Left renal pelvis (tissue), 4 donors: ENCODE measurements around the gene SUPT20HL1. TPM values are rescaled to one million over a fixed set of nuclear protein-coding genes. Genes with fewer than 3 reads are reported as not detected.
A peak's percentile ranks its signal among the peaks of the same experiment; 100 is the strongest.

ENCODE experiments used
- DNase-seq, 4 donors: peaks; one replicate each; pipeline ENCODE4 v3.0.0-alpha.2; 2013; ENCODE audit warnings: low read depth in 4 of 4, low spot score in 3 of 4
- polyA plus RNA-seq, 4 donors: library from polyadenylated mRNA; unstranded; fragments of 120-200 nt; gene quantifications; one replicate each; pipeline ENCODE4 v1.2.1, GENCODE V29; 2013; ENCODE audit not compliant: insufficient read length in 4 of 4

The SUPT20HL1 gene
- polyA plus RNA-seq, 4 donors: not detected

DNA sequence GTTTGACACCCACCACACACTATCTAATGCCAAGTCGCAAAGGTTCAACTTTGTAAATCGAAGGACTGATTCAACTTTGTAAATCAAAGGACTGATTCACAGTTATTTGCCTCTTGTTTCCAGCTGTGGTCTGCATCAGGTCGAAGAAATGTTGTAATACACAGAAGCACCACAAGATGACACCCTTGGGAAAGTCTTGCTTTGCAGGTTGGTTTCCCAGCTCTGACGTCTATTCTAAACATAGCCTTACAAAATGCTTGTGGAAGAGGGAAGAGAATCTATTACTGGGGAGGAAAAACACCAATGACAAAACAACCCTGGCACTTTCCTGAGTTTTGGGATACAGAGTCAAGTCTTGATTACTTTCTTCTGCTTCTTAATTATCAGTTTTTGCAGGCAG, 35.3 kb downstream of the SUPT20HL1 start:
- peak; percentile 35 to 54 (median 40) for DNase-seq

DNA sequence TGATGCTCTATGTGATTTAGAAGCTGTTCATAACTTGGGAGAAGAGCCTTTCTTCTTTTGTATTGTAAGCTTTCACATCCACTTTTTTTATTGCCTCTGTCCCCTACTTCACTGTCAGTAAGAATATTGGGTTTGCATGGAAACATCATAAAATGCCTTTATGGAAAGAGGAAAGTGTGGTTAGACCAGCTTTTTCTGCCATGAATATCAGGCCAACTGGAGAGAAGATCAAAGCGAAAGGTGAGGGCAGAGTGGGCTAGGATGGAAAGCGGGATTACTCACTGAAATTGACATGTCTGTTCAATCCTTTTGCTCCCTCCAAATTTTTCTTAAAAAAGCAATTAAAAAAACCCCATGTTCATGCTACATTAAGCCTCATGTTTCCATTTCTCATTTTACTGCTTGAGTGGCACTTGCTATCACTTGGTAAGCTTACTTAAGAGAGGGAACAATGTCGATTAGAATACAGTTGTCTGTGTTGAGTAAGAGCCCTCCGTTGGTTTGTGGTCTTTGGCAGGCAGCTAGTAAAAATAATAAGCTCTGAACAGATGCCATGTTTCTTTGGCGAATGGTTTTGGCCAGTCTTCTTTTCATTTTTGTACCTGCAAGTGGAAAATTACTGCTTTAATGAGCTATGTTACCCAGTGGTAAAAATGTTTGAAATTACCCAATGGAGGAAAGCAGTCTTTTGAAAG, 35.9 kb downstream of the SUPT20HL1 start:
- DNase-seq: no peak

DNA sequence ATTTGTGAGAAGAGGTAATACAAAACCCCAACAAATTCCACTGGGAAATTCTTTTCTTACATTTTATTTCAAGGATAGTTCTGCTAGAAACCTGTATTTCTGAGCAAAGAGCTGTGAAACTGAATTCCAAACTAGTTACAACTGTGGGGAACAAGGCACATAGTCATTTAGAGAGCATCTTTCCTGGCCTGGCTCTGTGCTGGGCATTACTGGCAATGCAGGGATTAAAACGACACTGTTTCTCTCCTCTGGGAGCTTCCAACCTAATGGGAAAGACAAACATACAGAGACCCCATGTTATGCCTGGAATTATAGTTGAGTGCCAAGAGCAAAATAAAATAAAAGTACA, 36.5 kb downstream of the SUPT20HL1 start:
- DNase-seq: no peak

DNA sequence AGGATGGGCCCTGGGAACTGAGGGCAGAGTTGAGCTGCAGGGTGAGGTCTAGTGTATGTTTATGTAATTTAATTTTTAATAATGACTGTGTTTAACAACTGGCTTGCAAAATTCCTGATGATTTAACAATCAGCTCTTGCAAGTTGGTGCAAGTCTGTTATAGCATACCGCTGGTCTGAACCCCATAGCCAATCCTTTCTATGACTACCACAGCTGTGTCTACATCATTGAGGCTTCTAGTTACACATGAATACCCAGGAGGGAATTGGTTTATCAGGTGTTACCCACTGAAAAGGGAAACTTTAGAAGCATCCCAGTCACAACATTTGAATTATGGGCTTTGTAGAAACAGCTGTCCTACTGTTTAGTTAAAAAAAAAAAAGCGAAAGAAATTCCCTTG, 38.3 kb downstream of the SUPT20HL1 start:
- no peak for DNase-seq

DNA sequence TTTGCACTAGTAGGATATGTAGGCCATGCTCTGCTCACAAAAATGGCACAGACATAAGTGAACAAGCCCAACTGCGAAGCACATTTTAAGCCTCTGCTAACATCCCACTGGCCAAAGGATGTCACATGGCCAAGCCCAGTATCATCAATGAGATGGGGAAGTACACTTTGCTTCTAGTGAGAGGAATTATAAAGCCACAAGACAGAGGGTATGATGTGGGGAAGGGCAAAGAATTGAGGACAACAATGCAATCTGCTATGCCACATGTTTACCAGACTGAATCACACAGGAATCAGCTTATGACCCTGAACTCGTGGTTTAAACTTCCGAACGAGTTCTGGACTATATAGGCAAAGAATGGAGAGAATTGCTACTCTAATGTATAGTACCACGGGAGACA, 39.1 kb downstream of the SUPT20HL1 start:
- DNase-seq: no peak

DNA sequence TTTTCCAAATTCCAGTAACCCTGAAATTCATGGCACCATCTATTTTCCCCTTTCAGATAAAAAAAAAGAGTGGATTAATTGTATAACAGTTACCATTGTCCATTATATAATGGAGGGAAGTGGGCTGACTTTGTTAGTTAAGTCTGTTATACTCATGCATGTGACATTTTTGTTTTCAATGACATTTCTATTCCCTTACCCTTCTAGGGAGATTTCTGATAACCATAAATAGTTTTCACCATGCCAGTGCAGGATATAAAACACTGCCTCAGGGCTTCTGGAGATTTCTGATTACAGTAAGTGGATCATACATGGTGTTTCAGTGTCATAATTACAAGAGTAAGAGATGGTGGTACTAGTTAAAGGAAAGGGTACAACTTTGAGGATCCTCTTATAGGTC, 45.5 kb downstream of the SUPT20HL1 start:
- no peak for DNase-seq

Other genes starting within 250 kb of the SUPT20HL1 start
- gene ZFX, start 210.9 kb upstream of the SUPT20HL1 start, polyA plus RNA-seq: 10 to 100 TPM; 28.1 to 31.5 (median 30.5) TPM
- gene SUPT20HL2, start 46.6 kb upstream of the SUPT20HL1 start, polyA plus RNA-seq: under 1 TPM in 1 of 4 donors, not detected in 3; 0.11 TPM
- 10 to 100 TPM in 1 of 4 donors, 1 to 10 TPM in 3; 3.7 to 10.5 (median 8.7) TPM for gene PDK3, start 104.6 kb downstream of the SUPT20HL1 start, polyA plus RNA-seq